PC-3 (cell line): Measurements from ENCODE around the gene PRDM10. TPM values are rescaled to one million over a fixed set of nuclear protein-coding genes. Genes with fewer than 3 reads are reported as not detected.

Experiments used
- ATAC-seq: fragments of 200-7000 bp; cut with Tn5 transposase; 2 replicates; pipeline ENCODE4 v1.9.1; 2020; ENCODE audit warnings: mild to moderate bottlenecking, moderate library complexity
- BruUV-seq: library from RNA; stranded (reverse); fragments of 400-500 nt; replicated peaks from 2 replicates; lab custom pipeline; 2021; lab: Mats Ljungman, UMichigan
- CTCF ChIA-PET: fragments of 300-600 bp; sonication (Branson Sonifier 250); formaldehyde crosslinking; loops from one replicate; lab custom pipeline; 2022; ENCODE audit warnings: antibody characterized with exemption; lab: Charles Lee
- POLR2A ChIA-PET: fragments of 300-600 bp; sonication (Branson Sonifier 250); formaldehyde crosslinking; loops from one replicate; lab custom pipeline; 2022; ENCODE audit warnings: antibody characterized with exemption; ENCODE audit not compliant: unreplicated experiment; lab: Charles Lee
- DNase-seq: peaks from one replicate; pipeline ENCODE4 v3.0.0-alpha.2; 2015
- H2AFZ ChIP-seq: fragments of 300-600 bp; sonication (generic); 2 replicates; pipeline ENCODE4 v1.6.0; 2016; ENCODE audit warnings: antibody characterized with exemption, low read length
- H3F3A ChIP-seq: fragments of 300-600 bp; sonication (generic); one replicate; pipeline ENCODE4 v1.6.0; 2017; ENCODE audit warnings: antibody characterized with exemption, low read length, control low read depth, mild to moderate bottlenecking; ENCODE audit not compliant: unreplicated experiment
- H3K27ac ChIP-seq: fragments of 300-600 bp; sonication (generic); 2 replicates; pipeline ENCODE4 v1.5.1; 2016; ENCODE audit warnings: mild to moderate bottlenecking, low read length
- H3K27me3 ChIP-seq: fragments of 300-600 bp; sonication (generic); 2 replicates; pipeline ENCODE4 v1.6.1; 2016; ENCODE audit warnings: low read length, mixed read lengths
- H3K36me3 ChIP-seq: fragments of 300-600 bp; sonication (generic); 2 replicates; pipeline ENCODE4 v1.6.1; 2016; ENCODE audit warnings: low read depth, mixed run types, low read length, mixed read lengths
- H3K4me1 ChIP-seq: fragments of 300-600 bp; sonication (generic); 2 replicates; pipeline ENCODE4 v1.5.1; 2016; ENCODE audit warnings: low read length; ENCODE audit not compliant: insufficient read depth
- H3K4me2 ChIP-seq: fragments of 300-600 bp; sonication (generic); 2 replicates; pipeline ENCODE4 v1.6.0; 2016; ENCODE audit warnings: low read length
- H3K4me3 ChIP-seq: fragments of 300-600 bp; sonication (generic); 2 replicates; pipeline ENCODE4 v1.5.1; 2016; ENCODE audit warnings: mild to moderate bottlenecking, low read length, mixed read lengths
- H3K79me2 ChIP-seq: fragments of 300-600 bp; sonication (generic); 2 replicates; pipeline ENCODE4 v1.6.1; 2017; ENCODE audit warnings: low read length, mixed read lengths
- H3K9ac ChIP-seq: fragments of 300-600 bp; sonication (generic); 2 replicates; pipeline ENCODE4 v1.6.0; 2016; ENCODE audit warnings: mild to moderate bottlenecking, low read length
- H3K9me2 ChIP-seq: fragments of 300-600 bp; sonication (generic); replicated peaks from 2 replicates; pipeline ENCODE4 v1.6.1; 2016; ENCODE audit warnings: mixed run types, low read length, mixed read lengths
- H3K9me3 ChIP-seq: fragments of 300-600 bp; sonication (generic); 2 replicates; pipeline ENCODE4 v1.6.1; 2016; ENCODE audit warnings: low read length, mixed read lengths
- H4K20me1 ChIP-seq: fragments of 300-600 bp; sonication (generic); 2 replicates; pipeline ENCODE4 v1.6.1; 2016; ENCODE audit warnings: low read length, mixed read lengths
- CTCF ChIP-seq: fragments of 300-600 bp; sonication (generic); conservative IDR thresholded peaks from 2 replicates; pipeline ENCODE4 v1.5.1; 2017; ENCODE audit warnings: antibody characterized with exemption, low read depth, mild to moderate bottlenecking, low read length
- EZH2 ChIP-seq: fragments of 300-600 bp; sonication (generic); IDR thresholded peaks from one replicate; pipeline ENCODE4 v1.6.1; 2017; ENCODE audit warnings: antibody characterized with exemption, mild to moderate bottlenecking, low read length; ENCODE audit not compliant: unreplicated experiment
- EZH2phosphoT487 ChIP-seq: fragments of 300-600 bp; sonication (generic); IDR thresholded peaks from 2 replicates; pipeline ENCODE4 v1.6.1; 2018; ENCODE audit warnings: mild to moderate bottlenecking, antibody characterized with exemption, low read length, borderline replicate concordance
- intact Hi-C: fragments of 100-400 bp; cut with micrococcal nuclease; formaldehyde crosslinking; loops from 2 replicates; pipeline ENCODE4 v1.9.0; 2023
- total RNA-seq: library from RNA; depleted of rRNA; stranded (reverse); fragments of >200 nt; gene quantifications from 2 replicates; pipeline ENCODE4 v1.2.3, GENCODE V29; 2014

PRDM10 gene
- total RNA-seq, 1 experiment from 2014 or later: 7.3 TPM

DNA sequence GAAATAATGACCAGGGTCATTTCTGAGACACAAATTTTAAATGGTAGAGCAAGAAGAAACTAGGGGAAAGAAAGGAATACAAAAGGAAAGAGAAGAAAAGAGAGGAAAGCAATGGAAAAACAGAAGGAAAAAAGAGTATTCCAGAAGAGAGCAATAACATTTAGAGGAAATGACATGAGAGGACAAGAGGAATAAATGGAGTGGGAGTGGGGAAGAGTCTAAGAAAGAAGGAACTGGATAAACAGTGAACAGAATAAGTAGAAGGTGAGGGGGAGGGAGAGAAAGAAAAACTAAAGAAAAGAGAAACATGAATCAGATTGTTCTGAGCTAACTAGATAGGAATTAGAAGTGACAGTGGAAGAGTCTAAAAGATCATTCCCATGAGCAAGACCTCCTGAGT, 28.4 kb downstream of the PRDM10 start:
- Histone ChIP-seq H3K9me2 (no peaks in the 10 kb centered on the region), H3K4me3 (no peak overlapping the region), H4K20me1 (no peaks in the 10 kb centered on the region), H3K9ac (no peak overlapping the region), H3K36me3 (no peaks in the 10 kb centered on the region), H3K9me3 (no peaks in the 10 kb centered on the region), H3K4me2 (no peak overlapping the region), H3K4me1 (no peaks in the 10 kb centered on the region), H3K27ac (no peak overlapping the region), H2AFZ (no peak overlapping the region), H3K27me3 (no peaks in the 10 kb centered on the region), H3K79me2 (no peaks in the 10 kb centered on the region), H3F3A (no peaks in the 10 kb centered on the region)
- BruUV-seq: no TSS peak
- ChIA-PET CTCF (no interaction called here), POLR2A (no interaction called here)
- intact Hi-C loops: no loop called here
- TF ChIP-seq CTCF (no peak), EZH2phosphoT487 (no peak), EZH2 (no peak)
- no peak for DNase-seq
- no peak for ATAC-seq

DNA sequence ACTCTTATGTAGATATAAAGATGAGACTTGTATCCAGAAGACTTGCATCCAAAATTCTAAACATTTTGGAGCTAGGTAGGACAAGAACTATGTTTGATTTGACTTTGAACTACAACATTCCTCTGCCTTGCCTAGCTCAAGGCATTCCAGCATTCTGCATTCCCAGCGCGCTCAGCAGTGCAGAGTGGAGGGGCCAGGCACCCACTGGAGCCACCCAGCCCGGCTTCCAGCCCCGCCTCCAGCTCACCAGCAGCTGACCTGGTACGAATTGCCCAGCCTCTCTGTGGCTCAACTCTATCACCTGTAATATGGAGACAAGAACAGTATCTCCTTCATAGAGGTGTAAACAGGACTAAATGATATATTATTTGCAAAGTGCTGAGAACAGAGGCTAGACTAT, 28.8 kb downstream of the PRDM10 start:
- DNase-seq (no peak), ATAC-seq (no peak)
- ChIA-PET CTCF (no interaction called here), POLR2A (no interaction called here)
- Histone ChIP-seq H2AFZ (no peak overlapping the region), H3F3A (no peaks in the 10 kb centered on the region), H3K4me1 (no peaks in the 10 kb centered on the region), H3K79me2 (no peaks in the 10 kb centered on the region), H3K4me2 (no peak overlapping the region), H3K4me3 (no peak overlapping the region), H3K27ac (no peak overlapping the region), H3K9ac (no peak overlapping the region), H3K36me3 (no peaks in the 10 kb centered on the region), H3K9me3 (no peaks in the 10 kb centered on the region), H4K20me1 (no peaks in the 10 kb centered on the region), H3K27me3 (no peaks in the 10 kb centered on the region), H3K9me2 (no peaks in the 10 kb centered on the region)
- no TSS peak for BruUV-seq
- intact Hi-C loops: no loop called here
- no peak for TF ChIP-seq EZH2
- no peak for TF ChIP-seq CTCF
- TF ChIP-seq EZH2phosphoT487: no peak

GRCh38 chr11:129973068-129973467, 29.6 kb downstream of the PRDM10 start:
- intact Hi-C loops: no loop called here

More at GRCh38 chr11:129973068-129973467, 29.6 kb downstream of the PRDM10 start:
- Histone ChIP-seq H2AFZ (no peak overlapping the region), H3K27me3 (no peaks in the 10 kb centered on the region), H3K4me3 (no peak overlapping the region), H3K4me1 (no peaks in the 10 kb centered on the region), H3K27ac (no peak overlapping the region), H3K79me2 (no peaks in the 10 kb centered on the region), H3F3A (no peaks in the 10 kb centered on the region), H3K36me3 (no peaks in the 10 kb centered on the region), H3K9me3 (no peaks in the 10 kb centered on the region), H3K4me2 (no peak overlapping the region), H4K20me1 (no peaks in the 10 kb centered on the region), H3K9me2 (no peaks in the 10 kb centered on the region), H3K9ac (no peak overlapping the region)
- DNase-seq: no peak
- BruUV-seq: no TSS peak
- ATAC-seq: no peak
- ChIA-PET CTCF (interaction anchor here (0.6 kb wide), 1 partner anchor 358 kb away, joined by 3 read pairs; no protein-coding TSS in a partner anchor), POLR2A (no interaction called here)
- no peak for TF ChIP-seq CTCF
- TF ChIP-seq EZH2: no peak
- TF ChIP-seq EZH2phosphoT487: no peak
